PFSK-1 (cell line): ENCODE measurements around the gene MRPS10.

ENCODE experiments used
- POLR2AphosphoS5 ChIP-seq: IDR thresholded peaks from 2 replicates; pipeline ENCODE4 v1.6.1; 2012; ENCODE audit warnings: low read depth, mild to moderate bottlenecking, control low read depth, low read length, moderate library complexity
- REST ChIP-seq, 2 experiments: IDR thresholded peaks; 2 replicates each; pipeline versions ENCODE4 v1.6.1 to v1.8.0; 2011 to 2012; ENCODE audit warnings: low read depth in 2 of 2, low read length in 2 of 2, control low read depth in 1 of 2, inconsistent platforms in 1 of 2, mild to moderate bottlenecking in 1 of 2, moderate library complexity in 1 of 2; ENCODE audit not compliant: insufficient read depth in 1 of 2
- SIN3A ChIP-seq: IDR thresholded peaks from 2 replicates; pipeline ENCODE4 v1.6.1; 2012; ENCODE audit warnings: mild to moderate bottlenecking, low read length, moderate library complexity, borderline replicate concordance; ENCODE audit not compliant: insufficient read depth
- TAF1 ChIP-seq: IDR thresholded peaks from 2 replicates; pipeline ENCODE4 v1.6.1; 2012; ENCODE audit warnings: low read length, control low read depth, borderline replicate concordance; ENCODE audit not compliant: insufficient read depth

- no peak for TF ChIP-seq POLR2AphosphoS5
- no peak for TF ChIP-seq TAF1
- no peak for TF ChIP-seq REST (IDR thresholded peaks at IDR 0.05; ENCODE audit: insufficient read depth in 1 of 2, low read depth in 2 of 2, low read length in 2 of 2)
- no peak for TF ChIP-seq SIN3A
These were observed 10.6 kb upstream of the MRPS10 start for GRCh38 chr6:42228305-42228704.
